ENCODE data around the gene SLC16A10. TPM values are rescaled to one million over a fixed set of nuclear protein-coding genes. Genes with fewer than 3 reads are reported as not detected.
"Not testable (repeated sequence)": the region's sequence is repeated elsewhere in the genome, so short reads cannot be mapped to it uniquely, and the experiment has no call there.

The SLC16A10 gene
- total RNA-seq, 1 experiment from 2014 or later, result 0.63 TPM

- no peak for DNase-seq (ENCODE audit: low read depth)
Measured at GRCh38 chr6:111183702-111184517, 96.6 kb downstream of the SLC16A10 start.

DNA sequence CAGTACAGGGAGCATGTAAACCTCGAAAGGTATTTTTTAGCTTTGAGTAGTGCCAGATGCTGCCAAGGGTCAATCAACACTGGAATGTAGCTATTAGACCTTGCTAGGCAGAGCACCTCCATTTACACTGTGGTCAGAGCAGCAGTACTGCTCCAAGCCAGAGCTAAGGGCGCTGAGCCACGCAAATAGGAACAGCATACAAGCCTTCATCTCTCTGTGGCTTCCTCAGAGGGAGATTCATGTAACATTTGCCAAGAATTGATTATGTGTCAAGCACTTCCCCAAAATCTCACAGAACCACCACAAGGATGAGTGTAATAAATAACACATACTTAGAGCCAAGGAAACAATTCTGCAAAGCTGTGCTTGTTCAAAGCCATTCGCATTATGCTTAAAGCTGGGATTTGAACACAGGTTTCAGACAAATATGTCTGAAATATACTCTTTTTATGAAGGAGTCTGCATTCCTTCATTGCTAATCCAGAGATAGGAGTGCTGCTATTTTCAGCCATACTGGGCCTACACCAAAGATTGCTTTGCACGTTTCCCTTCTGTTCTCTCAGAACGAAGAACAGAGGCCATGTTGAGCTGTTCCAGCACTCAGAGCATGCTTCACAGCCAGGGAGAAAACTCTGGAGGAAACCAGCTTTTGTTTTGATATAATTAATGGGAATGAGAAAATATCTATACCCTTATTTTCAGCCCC, 97.7 kb downstream of the SLC16A10 start:
- no peak for DNase-seq (ENCODE audit: low read depth)

GRCh38 chr6:111185954-111186353, 98.7 kb downstream of the SLC16A10 start:
- DNase-seq (ENCODE audit: low read depth), result no peak

DNA sequence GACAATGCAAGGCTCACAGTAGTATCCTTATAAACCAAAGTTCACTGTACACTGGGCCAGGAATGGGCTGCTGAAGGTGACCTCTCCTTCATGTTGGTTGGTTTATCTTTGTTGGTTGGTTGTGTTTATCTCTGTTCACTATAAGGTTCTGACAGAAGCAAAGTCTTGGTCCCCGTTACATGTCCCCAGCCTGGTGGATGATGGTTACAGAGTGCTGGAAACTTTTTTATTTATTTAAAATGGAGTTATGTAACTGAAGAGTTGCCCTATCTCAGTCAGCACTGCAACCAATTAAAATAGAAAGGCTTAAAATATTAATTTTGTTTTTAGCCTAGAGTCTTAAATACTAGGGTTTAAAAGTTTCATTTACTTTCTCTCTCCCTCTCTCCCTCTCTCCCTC, 100.6 kb downstream of the SLC16A10 start:
- DNase-seq (ENCODE audit: low read depth), result no peak

- DNase-seq (ENCODE audit: low read depth), result not testable (repeated sequence)
Measured at GRCh38 chr6:111189666-111190210, 102.4 kb downstream of the SLC16A10 start.

- DNase-seq (ENCODE audit: low read depth), result no peak
Measured at GRCh38 chr6:111190637-111191036, 103.3 kb downstream of the SLC16A10 start.

- not testable (repeated sequence) for DNase-seq (ENCODE audit: low read depth)
Measured at GRCh38 chr6:111191136-111191535, 103.8 kb downstream of the SLC16A10 start.

DNA sequence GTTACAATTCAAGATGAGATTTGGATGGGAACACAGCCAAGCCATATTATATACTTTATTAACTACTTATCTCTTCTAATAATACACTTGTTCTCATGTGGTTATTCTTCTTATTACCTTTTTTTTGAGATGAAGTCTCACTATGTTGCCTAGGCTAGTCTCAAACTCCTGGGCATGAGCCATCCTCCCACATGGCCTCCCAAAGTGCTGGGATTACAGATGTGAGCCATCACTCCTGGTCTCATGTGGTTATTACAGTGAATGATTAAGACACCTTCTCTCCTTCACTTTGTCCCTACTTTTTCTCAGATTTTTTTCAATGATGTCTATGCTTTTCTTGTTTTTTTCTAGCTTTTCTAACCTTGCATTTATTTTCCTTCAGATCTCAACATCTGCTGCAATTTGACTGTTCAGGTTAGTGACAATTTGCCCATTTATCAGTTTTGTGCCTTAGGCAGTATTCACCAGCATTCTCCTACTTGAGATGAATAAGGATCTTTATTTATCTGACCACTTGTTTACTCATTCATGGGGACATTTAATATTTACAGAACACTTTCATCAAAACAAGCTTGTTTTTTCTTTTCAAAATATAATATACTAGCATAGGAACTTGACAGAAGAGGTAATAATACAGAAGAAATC, 105.7 kb downstream of the SLC16A10 start:
- no peak for DNase-seq (ENCODE audit: low read depth)

DNA sequence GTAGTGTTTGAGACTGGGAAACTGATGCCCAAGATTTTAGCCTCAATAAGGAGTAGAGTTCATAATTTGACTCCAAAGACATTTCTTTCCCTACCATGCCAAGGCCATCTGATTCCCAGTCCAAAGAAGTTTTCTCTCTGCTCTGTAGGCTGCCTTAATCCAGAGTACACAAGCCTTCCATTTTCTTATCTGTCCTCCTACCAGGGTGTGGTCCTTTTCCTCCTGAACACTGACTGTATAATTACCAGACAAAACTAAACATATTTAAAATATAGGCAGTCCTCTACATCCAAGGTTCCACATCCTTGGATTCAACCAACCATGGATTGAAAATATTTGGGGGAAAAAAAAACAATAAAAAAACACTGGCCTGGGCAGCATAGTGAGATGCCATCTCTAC, 108.4 kb downstream of the SLC16A10 start:
- no peak for DNase-seq (ENCODE audit: low read depth)

DNA sequence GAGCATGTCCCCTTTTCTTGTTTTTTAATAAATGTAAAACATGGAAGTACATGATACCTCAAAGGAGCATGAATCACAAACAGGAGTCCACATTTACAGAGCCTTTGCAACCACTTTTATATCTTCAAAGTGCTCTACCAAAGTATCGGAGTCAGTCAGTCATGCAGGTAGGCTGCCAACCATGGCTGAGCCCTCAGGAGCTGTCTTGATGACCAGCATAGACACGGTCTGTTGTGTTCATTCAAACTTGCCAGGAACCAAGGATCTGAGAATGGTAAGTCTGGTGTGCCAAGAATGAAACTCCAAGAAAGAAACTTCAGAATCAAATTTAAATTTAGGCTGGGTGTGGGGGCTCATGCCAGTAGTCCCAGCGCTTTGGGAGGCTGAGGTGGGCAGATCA, 111.5 kb downstream of the SLC16A10 start:
- DNase-seq (ENCODE audit: low read depth), result no peak

DNA sequence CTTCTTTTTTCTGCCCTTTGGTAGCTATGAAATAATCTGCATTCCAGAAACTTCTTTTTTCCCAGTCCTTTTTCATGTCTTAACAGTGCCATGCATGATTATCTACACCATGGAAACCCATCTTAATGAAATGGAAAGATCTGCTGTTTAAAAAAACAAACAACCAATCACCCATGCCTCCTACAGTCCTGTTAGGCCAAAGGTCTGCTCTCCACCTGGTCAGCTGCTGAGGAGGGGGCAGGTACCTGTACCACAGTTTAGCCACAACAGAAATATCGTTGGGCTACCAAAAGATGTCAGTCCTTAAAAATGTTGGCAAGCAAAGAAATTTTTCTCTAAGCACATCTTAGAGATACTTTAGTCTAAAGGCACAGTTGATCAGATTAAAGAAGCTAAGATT, 112.6 kb downstream of the SLC16A10 start:
- DNase-seq (ENCODE audit: low read depth), result no peak

DNA sequence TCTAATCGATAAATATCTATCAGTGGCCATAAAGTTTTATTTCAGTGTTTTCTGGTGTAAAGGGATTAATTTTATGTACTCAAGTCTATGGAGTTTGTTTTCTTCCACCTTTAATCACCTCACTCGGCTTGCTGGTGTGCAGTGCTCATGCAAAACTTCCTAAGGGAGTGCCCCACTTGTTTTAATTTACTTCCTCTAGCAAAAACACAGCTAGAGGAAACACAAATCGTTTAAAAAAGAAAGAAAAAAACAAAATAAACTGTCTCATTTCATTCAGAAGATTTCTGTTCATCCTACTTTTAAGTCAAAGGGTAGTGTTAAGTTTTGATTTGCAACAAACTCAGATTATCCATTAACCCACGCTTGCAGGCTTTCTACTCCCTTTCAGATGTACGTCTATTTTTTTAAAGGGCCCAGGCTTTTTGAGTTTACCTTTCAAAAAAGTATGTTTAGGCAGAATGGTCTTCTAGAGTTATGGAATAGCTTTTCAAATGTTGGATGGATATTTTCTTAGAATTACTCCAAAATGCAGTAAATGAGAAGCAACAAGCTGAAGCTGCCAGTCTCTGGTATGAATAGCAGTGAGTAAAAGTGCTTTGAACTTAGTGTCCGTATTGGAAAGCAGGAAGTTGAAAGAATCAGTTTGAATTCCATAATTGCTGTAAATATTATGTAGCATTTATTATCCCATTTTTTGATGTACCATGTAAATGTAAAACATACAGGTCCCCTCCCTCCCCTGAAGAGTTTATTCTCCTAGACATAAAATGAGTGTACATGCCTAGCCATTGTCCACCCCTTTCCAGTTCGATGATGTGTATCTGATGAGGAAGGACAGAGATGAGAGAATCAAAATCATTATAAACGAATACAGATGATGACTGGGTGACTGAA, 113.3 kb downstream of the SLC16A10 start:
- DNase-seq (ENCODE audit: low read depth), result no peak

- no peak for DNase-seq (ENCODE audit: low read depth)
Measured at GRCh38 chr6:111201244-111201554, 113.9 kb downstream of the SLC16A10 start.

DNA sequence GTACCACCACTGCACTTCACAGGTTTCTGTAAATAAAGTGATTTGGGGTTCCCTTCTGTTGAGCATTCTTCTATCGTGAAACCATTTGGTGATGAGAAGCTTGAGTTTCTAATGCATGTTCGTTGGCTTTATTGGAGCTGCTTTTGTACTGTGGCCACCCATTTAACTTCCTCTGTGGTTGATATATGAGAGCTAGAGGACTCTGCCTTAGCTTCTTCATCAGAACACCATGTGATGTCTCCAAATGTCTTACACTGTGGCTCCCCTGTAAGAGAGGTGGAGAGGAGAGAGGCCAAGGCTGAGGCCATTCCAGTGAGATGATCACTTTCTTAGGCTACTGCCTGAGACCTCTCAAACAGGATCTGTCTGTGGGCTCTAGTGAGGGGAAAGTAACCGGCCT, 114.5 kb downstream of the SLC16A10 start:
- no peak for DNase-seq (ENCODE audit: low read depth)

GRCh38 chr6:111203539-111203938, 116.2 kb downstream of the SLC16A10 start:
- not testable (repeated sequence) for DNase-seq (ENCODE audit: low read depth)

DNA sequence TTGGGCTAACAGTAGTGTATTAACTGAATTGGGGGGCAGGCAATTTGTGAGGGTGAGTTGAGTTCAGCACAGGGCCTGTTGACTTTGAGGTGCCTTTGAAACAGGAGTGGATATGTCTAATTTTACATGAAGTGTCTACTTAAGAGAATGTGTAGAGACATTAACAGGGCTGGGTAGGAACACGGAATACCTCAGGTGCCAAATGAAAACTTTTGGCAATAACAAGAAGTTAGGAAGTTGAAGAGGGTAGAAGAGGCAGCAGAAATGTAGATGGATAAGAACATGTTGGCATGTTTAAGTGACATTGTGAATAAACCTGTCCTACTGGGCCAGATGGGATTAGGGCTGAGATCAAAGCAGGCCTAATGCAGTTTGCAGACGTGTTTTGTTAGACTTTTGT, 117.0 kb downstream of the SLC16A10 start:
- no peak for DNase-seq (ENCODE audit: low read depth)

DNA sequence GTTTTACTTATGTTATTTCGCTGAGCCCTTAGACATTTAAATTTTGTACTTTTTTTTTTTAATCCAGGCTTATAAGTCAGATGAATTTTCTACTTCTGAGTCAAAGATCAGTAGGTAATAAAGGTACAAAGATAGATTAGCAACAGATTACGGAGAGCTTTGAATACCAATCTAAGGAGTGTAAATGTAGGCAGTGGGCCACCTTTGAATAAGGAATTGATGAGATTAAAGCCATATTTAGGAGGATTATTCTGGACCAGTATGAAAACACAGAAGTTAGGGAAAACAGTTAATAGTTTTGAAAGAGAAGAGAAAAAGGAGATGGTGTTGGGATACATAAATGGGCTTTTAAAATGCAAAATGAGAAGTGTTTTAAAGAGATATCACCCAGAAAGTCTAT, 117.6 kb downstream of the SLC16A10 start:
- DNase-seq (ENCODE audit: low read depth), result no peak

GRCh38 chr6:111205502-111205901, 118.2 kb downstream of the SLC16A10 start:
- no peak for DNase-seq (ENCODE audit: low read depth)

- no peak for DNase-seq (ENCODE audit: low read depth)
Measured at GRCh38 chr6:111207141-111207858, 120.0 kb downstream of the SLC16A10 start.

DNA sequence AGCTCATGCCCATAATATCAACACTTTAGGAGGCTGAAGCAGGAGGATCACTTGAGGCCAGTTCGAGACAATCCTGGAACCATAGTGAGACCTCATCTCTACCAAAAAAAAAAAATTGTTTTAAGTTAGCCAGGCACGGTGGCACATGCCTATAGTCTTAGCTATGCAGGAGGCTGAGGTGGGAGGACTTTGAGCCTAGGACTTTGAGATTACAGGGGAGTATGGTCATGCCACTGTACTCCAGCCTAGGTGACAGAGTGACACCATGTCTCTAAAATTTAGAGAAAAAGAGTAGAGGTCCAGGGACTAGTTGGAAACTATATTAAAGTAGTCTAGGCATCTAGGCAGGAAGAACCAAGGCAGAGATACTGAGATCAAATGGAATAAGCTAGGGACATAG, 121.6 kb downstream of the SLC16A10 start:
- DNase-seq (ENCODE audit: low read depth), result no peak
